Upper lobe of left lung (tissue), 4 donors: Measurements from ENCODE around the gene RGS7.

Experiments
- CTCF ChIP-seq, 6 experiments: fragments of 450-650 bp in 4 of 6; fragments of 200-600 bp in 2 of 6; sonication (generic) in 2 of 6; IDR thresholded peaks; one replicate each; pipeline ENCODE4 v1.5.1; 2016 to 2019; ENCODE audit warnings: antibody characterized with exemption in 6 of 6
- POLR2A ChIP-seq, 4 donors: fragments of 450-650 bp; IDR thresholded peaks; one replicate each; pipeline ENCODE4 v1.5.1; 2016 to 2017; ENCODE audit warnings: antibody characterized with exemption in 4 of 4, mild to moderate bottlenecking in 2 of 4

GRCh38 chr1:240925273-240925672, 431.7 kb downstream of the RGS7 start:
- TF ChIP-seq CTCF (IDR thresholded peaks at IDR 0.05) (no peak), POLR2A (IDR thresholded peaks at IDR 0.05) (no peak)
